GM18519 (cell line): Measurements from ENCODE around the gene CHST14.
A peak's percentile ranks its signal among the peaks of the same experiment; 100 is the strongest.
"Not testable (repeated sequence)": the region's sequence is repeated elsewhere in the genome, so short reads cannot be mapped to it uniquely, and the experiment has no call there.

Experiments
- ATAC-seq: cut with Tn5 transposase; IDR thresholded peaks from one replicate; pipeline ENCODE4 v1.9.1; 2021; ENCODE audit warnings: mild to moderate bottlenecking, moderate library complexity; ENCODE audit not compliant: unreplicated experiment, low FRiP score

The CHST14 gene

DNA sequence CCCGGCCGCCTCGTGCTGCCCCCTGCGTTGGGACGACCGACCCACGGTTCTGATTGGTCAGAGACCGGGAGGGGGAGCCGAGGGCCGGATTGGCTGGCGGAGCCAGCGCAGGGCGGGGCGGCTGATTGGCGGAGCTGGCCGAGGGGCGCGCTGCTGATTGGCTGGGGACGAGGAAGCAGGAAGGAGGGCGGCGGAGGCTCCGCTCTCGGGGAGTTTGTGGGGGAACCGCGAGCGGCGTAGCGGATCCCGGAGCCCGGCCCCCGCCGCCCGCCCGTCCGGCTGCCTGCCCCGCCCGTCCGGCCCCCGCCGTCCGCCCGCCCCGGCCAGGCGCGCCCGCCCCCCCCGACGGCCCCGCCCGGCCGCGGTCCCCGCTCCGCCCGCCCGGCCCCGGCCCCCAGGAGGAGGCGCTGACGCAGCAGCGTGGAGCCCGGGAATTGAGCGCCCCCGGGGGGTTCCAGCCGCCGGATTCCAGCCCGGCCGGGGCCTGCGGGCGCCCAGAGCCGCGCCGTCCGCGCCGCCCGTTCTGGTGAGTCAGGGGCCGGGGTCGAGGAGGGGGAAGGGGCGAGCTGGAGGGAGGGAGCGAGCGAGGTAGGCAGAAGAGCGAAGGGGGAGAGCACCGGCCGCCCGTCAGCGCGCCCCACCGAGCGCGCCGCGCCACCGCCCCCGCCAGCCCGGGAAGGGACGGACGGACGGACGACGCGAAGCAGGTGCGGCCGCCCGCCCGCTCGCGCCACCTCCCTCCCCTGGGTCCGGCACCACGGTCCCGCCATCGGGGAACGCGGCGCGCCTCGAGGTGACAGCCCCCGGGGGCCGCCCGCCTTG, 29.8 kb upstream of the CHST14 start, which contains the start of gene BAHD1:
Gene BAHD1, plus strand, starts transcription at position 211 of the 822 bp plus-strand sequence. CDS start 17,512 bp downstream, outside the sequence.
- peak; percentile 66 for ATAC-seq

DNA sequence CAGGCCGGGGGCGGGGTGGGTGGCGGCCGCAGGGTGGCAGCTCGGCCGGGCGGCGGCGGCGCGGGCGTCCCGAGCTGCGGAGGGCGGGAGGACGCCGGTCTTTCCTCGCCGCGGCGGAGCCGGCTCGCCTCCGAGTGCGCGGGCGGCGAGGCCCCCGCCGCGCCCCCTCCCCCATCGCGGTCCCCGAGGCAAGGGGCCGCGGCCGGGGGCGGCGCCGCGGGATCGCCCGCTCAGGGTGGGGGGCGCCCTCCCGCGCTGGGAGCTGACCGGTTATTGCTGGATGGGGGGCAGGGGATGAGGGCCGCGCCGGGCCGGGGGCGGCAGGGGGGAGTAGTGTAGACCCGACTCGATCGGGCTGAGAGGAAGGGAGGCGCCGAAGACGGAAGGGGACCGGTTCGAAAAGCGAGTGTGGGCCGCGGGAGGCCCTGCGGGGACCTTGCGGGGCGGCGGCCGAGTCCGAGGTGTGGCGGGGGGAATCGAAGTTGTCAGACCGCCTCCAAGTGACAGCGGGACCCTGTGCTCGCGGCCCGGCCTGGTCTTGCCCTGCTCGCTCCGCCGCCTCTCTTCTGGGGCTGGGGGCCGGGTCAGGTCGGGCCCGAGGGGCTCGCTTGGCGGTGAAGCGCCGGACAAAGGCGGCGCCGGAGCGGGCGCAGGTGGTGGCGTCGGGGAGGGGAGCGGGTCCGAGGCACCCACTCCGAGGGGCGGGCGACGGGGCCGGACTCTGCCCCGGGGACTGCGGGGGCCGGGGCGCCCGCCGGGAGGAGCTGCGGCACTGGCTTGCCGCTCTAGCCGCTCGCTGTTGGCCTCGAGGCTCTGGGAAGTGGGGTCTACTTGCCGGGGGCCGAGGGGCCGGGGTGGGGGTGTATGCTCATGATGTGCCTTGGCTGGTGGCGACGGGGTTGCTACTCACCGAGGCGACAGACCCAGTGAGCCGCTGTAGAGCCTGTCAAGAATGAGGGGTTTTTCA, 28.9 kb upstream of the CHST14 start:
- ATAC-seq, result no peak

DNA sequence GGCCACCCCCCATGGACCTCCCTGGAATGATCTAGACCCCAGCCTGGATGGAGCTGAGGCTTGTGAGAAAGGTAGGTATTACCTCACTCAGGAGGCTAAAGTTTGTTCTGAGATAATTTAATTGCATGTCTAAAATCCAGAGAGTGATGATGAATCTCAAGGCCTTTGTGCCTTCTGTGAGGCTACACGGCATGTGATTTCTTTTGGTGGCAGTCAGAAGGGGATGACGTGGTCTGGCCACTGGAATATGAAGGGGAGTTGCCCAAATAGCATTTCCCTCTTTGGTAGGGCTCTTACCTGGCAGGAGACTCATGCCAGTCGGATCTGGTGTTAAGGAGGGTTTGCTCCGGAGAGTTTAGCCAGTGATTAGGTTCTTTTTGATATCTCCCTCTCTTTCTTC, 27.5 kb upstream of the CHST14 start:
- no peak for ATAC-seq

DNA sequence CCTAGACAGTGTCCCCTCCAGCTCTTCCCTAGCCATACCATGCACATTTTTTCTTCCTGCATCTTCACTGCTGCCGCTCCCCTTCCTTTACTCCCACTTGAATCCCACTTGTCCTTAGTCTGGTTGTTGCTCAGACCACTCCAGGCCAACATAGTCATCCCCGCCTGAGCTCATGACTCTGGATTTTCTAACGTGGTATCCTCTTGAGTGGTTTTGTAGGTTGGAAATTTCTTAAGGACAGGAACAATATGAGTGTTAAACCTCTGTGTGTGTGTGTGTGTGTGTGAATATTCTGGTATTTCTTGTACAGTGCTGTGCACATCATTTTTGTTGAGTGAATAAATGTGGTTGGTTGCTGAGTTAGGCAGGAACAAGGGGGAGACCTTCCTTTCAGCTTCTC, 26.9 kb upstream of the CHST14 start:
- no peak for ATAC-seq

DNA sequence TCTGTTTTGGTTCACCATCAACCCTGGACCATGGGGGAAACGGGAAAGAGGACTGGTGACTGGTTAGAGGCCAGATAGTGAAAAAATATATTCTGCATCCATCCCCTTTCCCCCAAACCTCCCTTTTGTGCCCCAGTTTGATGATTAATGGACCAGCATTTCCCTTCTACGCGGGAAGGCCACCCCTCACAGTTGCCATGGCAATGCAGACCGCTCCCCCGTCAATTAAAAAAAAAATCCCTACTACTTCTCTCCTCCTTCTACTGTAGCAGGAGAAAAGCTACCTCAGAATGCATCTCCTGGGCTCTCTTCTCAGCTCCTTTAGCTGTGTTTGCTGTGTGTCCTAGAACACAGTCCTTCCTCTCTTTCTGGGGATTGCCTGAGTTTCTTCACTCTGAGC, 26.0 kb upstream of the CHST14 start:
- no peak for ATAC-seq

DNA sequence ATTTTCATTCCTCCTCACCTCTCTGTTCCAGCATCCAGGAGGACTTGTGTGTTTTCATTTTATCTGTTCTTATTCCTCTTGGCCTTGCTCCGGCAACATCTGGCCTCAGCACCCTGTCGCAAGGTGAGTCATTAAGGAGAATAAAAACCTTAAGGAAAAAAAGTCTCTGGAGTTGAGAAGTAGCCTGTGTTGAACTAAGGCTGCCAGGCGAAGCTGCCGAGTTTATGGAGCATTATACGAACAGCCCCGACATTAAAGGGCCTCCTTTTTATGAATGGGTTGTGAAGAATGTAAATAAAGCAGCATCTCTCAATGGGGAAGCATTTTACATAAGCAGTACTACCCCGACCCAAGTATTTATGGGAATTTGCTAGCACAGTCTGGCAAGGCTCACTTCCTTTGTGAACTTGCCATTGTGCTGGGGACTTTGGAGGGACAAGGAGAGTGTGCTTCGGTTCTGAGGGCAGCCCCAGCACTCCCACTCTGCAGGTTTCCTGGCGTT, 25.3 kb upstream of the CHST14 start:
- no peak for ATAC-seq

DNA sequence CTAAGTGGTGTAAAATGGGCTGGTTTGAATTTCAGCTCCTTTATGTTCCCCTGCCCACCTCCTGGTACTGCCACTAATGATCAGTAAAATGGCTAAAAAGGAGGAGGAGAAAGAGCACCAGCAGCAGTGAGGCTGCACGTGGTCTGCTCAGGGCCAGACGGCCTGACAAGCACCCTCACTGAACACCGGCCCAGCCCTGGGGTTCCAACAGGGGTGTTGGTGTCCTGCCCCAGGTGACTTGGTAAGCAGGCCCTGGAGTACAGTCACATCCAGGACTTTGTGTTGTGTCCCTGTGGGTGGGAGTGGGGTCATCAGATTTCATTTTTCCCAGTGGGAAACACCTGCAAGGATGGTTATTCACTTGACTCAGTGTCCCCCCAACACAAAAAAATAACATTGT, 24.6 kb upstream of the CHST14 start:
- no peak for ATAC-seq

DNA sequence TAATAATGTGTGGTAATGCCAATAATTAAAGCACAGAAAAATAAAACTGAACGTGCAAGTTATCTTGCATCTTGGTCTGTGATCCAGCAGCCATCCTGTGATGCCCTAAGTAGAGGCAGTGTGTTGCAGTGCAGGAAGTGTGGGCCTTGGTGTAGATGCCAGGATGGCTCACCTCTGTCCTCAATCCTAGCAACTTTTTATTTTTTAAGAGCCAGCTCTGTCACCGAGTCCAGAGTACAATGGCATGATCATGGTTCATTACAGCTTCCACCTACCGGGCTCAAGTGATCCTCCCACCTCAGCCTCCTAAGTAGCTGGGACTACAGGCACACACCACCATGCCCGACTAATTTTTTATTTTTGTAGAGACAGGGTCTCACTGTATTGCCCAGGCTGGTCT, 22.4 kb upstream of the CHST14 start:
- ATAC-seq, result no peak

DNA sequence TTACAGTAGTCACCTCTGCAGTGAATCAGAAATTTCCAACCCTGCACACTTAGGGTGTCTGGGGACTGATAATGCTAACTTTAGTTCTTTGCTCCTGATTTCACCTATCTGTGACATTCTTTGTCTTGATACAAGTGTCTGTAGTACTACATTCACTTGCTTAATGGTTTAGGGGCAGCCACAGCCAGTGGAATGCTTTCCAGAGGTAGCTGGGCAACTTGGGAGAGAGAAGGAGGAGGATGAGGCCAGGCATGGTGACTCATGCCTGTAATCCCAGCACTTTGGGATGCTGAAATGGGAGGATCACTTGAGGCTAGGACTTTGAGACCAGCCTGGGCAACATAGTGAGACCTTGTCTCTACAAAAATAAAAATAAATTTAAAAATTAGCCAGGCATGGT, 21.5 kb upstream of the CHST14 start:
- ATAC-seq, result no peak

DNA sequence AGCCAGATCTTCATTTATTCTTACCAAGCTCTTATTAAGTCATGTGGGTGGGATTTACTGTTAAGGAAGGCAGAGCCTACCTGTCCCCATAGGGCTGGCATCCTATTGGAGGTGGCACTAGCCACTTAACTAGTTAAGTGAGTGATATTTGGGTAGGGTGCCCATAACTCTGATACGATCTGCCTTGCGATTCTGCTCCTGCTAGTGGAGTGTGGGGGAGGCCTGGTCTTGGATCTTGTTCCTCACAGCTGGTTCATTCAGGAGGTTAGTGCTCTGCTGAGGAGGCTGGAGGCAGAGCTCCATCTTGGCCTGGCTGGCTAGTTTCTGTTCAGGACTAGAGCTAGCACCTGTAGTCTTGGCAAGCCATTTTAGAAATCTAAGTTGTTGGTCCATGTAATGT, 20.7 kb upstream of the CHST14 start:
- ATAC-seq, result no peak

DNA sequence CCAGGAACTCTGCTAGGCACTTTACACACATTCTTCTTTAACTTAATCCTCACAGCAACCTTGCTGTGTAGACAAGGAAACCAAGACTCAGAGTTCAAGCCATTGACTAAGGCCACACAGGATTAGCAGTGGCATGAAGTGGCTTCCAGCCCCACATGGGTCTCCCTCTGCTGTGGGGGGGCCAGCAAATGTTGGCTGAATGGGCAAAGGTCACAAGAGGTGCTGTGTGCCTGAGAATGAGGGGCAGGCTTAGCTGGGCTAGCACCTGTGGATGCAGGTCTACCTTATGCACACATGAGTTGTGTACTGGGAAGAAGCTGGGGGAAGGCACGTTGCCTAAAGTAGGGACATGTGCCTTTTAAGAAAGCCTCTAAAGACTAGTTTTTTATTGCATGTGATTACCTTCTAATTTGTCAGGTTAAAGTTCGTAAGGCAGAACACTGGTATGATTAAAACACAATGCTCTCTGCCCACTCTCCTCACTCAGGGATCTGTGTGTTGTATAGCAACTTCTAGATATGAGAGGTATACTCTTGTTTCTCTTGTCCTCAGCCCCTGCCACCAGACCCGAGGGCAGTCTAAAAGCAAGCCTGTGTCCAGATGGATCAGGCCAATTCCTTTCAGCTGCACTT, 19.1 kb upstream of the CHST14 start:
- ATAC-seq, result no peak

DNA sequence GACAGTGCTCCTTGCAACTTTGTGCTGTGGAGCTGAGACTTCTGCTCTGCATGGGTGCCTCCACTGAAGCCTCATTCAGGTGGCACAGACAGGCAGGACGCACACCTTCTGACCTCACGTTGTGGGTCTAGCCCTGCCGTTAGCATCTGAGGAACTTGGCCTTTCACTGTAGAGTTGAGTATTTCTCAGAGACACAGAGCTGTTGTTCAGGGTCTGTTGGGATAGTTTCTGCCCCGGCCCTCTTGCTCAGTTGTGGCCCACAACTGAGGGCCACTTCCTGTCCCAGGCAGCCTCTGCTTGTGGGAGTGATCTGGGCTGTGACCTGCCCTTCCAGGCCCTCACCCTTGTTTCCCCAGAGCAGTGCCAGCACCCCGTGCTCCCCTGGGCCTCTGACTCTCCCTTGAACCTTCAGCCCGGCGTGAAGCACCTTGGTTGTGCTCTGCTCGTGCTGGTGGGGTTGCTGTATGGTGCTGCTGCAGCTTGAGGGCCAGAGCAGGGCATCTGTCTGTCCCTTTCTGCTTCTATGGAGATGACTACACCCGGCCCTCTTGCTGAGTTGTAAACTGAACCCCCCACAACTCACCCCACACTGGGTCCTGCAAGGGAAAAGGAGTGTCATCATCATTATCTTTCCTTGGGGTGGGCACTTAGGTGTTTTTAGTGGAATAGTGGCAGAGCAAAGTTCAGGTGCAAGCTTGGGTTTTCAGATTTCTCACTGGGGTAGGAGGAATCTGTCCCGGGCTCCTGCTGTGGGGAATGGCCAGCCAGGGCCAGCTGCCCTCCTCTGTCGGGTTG, 18.3 kb upstream of the CHST14 start:
- no peak for ATAC-seq

DNA sequence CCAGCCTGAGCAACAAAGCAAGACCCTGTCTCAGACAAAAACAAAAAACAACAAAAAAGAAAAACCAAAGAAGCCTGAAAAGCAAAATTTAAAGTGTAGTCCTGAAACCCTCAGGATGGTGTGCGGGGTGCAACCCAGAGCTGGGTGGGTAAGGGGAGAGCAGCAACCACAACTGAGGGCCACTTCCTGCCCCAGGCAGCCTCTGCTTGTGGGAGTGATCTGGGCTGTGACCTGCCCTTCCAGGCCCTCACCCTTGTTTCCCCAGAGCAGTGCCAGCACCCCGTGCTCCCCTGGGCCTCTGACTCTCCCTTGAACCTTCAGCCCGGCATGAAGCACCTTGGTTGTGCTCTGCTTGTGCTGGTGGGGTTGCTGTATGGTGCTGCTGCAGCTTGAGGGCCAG, 16.8 kb upstream of the CHST14 start:
- ATAC-seq, result not testable (repeated sequence)

DNA sequence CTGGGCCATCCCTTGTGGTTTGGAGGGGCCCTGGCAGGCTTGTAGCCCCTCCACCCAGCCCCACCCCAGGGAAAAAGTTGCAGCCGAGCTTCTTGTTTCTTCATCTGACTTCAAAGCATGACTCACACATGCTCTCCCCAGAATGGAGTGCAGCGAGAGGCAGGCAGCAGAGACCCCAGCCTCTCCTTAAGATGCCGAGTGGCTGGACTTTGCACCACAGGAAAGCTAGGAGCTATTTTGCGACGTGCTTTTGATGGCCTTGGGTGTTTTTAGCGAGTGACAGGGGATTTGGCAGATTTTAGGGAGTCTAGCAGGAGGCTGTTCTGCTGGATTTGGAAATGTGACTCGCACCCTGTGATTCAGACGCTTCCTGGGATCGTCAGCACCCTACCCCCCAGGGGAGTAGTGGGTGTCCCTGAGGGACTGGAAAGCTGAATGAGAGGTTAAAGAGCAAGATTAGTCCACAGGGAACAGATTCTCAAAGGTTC, 15.8 kb upstream of the CHST14 start:
- ATAC-seq, result no peak

DNA sequence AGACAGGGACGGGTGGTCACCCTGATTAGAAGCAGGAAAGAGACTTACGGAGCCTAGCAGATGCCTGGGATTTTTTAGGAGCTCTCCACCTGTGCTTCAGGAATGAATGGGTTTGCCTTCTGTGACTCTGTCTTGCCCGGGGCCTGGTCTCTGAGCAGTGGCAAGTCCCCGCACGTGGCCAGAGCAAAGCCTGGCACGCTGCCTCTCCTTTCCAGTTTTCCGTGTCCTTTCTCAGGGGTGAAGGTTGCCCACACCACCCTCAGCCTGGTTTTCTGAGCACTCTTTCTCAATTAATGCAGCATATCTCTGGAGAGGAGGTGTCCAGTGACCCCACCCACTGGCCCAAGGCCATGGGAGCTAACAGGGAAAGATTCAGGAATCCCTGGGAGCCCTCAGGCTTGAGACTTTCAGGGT, 14.5 kb upstream of the CHST14 start:
- no peak for ATAC-seq

DNA sequence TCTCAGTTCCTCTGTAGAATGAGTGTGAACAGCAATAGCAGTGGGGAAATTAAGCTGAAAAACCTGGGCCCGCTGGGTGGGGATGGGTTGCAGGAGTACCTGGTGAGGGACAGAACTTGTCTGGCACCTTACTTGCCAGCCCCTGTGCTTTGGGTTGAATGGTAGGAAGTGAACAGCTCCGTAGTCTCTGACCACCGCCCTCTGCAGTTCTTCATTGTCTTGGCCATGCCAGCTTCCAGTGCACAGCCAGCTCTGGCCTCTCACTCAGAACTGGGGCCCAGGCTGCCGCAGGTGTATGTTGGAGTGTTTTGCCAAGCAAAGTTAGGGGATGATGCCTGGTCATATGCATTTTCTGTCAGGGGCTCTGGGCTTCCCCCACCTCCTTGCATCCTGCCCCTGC, 14.0 kb upstream of the CHST14 start:
- no peak for ATAC-seq

DNA sequence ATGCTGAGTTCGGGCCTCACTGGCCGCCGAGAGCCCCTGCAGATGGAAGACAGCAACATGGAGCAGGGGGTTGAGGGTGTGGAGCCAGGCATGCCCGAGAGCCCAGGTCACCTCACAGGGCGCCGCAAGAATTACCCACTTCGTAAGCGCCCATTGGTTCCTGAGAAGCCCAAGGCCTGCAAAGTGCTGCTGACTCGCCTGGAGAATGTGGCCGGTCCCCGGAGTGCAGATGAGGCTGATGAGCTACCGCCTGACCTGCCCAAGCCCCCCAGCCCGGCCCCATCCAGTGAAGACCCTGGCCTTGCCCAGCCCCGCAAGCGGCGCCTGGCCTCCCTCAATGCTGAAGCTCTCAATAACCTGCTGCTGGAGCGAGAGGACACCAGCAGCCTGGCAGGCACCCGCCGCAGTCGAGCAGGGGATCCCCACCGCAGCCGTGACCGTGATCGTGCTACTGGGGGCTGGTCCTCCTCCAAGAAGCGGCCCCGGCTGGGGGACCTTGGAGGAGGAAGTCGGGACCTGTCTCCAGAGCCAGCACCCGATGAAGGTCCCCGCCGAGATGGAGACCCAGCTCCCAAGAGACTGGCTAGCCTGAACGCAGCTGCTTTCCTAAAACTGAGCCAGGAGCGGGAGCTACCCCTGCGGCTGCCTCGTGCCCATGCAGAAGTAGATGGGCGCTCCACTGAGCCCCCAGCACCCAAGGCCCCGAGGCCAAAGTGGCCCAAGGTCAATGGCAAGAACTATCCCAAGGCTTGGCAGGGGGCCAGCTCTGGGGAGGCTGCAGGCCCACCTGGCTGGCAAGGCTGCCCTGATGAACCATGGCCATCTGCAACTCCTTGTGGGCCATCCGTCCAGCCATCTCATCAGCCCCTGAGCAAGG, 12.1 kb upstream of the CHST14 start:
- no peak for ATAC-seq

DNA sequence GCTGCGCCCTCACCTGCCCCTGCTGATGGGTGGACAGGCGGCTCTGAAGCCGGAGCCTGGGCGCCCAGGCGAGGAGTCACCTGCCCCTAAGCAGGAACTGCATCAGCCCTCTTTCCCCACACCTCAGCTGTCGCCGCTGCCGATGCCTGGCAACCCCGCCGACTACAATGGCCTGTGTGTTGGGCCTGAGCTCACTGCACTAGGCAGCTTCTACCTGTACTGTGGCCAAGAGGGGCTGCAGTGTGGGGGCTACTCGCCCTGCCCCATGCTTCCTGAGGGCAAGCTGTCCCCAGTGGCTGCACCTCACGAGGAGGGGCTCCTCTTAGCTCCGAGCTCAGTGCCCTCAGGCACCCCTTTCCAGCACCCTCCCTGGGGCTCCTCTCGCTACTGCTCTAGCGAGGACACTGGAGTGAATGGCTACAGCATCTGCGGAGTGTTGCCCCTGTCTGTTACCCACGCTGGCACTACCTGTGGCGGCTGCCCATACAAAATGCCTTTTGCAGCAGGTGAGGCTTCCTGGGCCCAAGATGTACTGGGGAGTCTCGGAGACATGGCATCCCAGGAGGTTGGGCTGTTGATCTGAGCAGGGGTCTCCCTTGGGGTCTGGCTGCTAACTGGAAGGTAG, 11.3 kb upstream of the CHST14 start:
- ATAC-seq, result no peak
